HL-60 (cell line): Measurements from ENCODE around the gene LSM12.

Source experiments
- DNase-seq, 2 experiments: peaks; one replicate each; pipeline ENCODE4 v3.0.0-alpha.2; 2010 to 2020; ENCODE audit warnings: low read depth in 1 of 2, low spot score in 1 of 2
- H3K27ac ChIP-seq: fragments of 250-450 bp; sonication (Bioruptor Pico); replicated peaks from 2 replicates; pipeline ENCODE4 v1.5.1; 2020; ENCODE audit warnings: mild to moderate bottlenecking, moderate library complexity
- H3K27me3 ChIP-seq: fragments of 250-450 bp; sonication (Bioruptor Pico); 2 replicates; pipeline ENCODE4 v1.5.1; 2021; ENCODE audit warnings: mild to moderate bottlenecking, moderate library complexity; ENCODE audit not compliant: insufficient read depth, poor library complexity, severe bottlenecking
- H3K4me3 ChIP-seq: replicated peaks from 2 replicates; pipeline ENCODE4 v1.5.1; 2011; ENCODE audit warnings: mild to moderate bottlenecking, control low read depth, low read length; ENCODE audit not compliant: insufficient read depth
- GABPA ChIP-seq: IDR thresholded peaks from 2 replicates; pipeline ENCODE4 v1.6.1; 2012; ENCODE audit warnings: low read depth
- POLR2AphosphoS5 ChIP-seq: IDR thresholded peaks from 2 replicates; pipeline ENCODE4 v1.6.1; 2012; ENCODE audit warnings: low read depth
- SPI1 ChIP-seq: IDR thresholded peaks from 2 replicates; pipeline ENCODE4 v1.6.1; 2012; ENCODE audit warnings: low read depth, mild to moderate bottlenecking, borderline replicate concordance
- TF ChIP-seq, protein P1 (sequence below): IDR thresholded peaks from one replicate; pipeline ENCODE4 v1.5.1; 2011; ENCODE audit warnings: low read length, control low read depth, inconsistent platforms; ENCODE audit not compliant: insufficient read depth
- TF ChIP-seq, protein P2 (sequence below): IDR thresholded peaks from 2 replicates; pipeline ENCODE4 v1.6.1; 2012; ENCODE audit warnings: low read depth; ENCODE audit not compliant: insufficient replicate concordance

Gene LSM12

DNA sequence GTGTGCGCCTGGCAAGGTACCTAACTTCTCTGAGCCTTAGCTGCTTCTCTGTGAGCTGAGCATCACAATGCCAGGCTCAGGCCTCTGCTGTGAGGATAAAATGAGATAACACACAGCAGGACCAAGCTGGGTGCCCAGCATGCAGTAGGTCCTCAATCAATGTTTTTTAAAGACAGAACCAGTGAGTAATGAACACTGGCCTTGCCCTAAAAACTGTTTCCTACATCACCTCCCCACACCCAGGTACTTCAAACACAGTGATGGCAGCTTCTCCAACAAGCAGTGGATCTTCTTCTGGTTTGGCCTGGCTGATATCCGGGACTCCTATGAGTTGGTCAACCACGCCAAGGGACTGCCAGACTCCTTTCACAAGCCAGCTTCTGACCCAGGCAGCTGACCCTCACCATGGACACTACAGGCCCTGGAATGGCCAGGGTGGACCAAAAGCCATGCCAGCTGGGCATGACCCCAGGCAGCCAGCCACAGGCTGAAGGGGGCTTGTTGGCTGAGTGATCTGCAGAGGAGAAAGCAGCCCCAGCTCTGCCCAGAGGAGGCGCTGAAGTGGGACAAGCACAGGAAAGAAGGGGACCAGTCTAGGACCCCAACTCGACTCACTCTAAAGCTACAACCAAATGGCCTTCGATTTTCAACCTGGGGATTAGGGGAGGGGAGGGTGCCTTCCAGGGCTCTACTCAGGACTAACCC, 58.1 kb downstream of the LSM12 start:
- TF ChIP-seq, protein P1, sequence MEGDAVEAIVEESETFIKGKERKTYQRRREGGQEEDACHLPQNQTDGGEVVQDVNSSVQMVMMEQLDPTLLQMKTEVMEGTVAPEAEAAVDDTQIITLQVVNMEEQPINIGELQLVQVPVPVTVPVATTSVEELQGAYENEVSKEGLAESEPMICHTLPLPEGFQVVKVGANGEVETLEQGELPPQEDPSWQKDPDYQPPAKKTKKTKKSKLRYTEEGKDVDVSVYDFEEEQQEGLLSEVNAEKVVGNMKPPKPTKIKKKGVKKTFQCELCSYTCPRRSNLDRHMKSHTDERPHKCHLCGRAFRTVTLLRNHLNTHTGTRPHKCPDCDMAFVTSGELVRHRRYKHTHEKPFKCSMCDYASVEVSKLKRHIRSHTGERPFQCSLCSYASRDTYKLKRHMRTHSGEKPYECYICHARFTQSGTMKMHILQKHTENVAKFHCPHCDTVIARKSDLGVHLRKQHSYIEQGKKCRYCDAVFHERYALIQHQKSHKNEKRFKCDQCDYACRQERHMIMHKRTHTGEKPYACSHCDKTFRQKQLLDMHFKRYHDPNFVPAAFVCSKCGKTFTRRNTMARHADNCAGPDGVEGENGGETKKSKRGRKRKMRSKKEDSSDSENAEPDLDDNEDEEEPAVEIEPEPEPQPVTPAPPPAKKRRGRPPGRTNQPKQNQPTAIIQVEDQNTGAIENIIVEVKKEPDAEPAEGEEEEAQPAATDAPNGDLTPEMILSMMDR, result no peak
- TF ChIP-seq SPI1 (no peak), GABPA (no peak), POLR2AphosphoS5 (no peak)
- TF ChIP-seq, protein P2, sequence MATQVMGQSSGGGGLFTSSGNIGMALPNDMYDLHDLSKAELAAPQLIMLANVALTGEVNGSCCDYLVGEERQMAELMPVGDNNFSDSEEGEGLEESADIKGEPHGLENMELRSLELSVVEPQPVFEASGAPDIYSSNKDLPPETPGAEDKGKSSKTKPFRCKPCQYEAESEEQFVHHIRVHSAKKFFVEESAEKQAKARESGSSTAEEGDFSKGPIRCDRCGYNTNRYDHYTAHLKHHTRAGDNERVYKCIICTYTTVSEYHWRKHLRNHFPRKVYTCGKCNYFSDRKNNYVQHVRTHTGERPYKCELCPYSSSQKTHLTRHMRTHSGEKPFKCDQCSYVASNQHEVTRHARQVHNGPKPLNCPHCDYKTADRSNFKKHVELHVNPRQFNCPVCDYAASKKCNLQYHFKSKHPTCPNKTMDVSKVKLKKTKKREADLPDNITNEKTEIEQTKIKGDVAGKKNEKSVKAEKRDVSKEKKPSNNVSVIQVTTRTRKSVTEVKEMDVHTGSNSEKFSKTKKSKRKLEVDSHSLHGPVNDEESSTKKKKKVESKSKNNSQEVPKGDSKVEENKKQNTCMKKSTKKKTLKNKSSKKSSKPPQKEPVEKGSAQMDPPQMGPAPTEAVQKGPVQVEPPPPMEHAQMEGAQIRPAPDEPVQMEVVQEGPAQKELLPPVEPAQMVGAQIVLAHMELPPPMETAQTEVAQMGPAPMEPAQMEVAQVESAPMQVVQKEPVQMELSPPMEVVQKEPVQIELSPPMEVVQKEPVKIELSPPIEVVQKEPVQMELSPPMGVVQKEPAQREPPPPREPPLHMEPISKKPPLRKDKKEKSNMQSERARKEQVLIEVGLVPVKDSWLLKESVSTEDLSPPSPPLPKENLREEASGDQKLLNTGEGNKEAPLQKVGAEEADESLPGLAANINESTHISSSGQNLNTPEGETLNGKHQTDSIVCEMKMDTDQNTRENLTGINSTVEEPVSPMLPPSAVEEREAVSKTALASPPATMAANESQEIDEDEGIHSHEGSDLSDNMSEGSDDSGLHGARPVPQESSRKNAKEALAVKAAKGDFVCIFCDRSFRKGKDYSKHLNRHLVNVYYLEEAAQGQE, result no peak
- DNase-seq, result no peak

DNA sequence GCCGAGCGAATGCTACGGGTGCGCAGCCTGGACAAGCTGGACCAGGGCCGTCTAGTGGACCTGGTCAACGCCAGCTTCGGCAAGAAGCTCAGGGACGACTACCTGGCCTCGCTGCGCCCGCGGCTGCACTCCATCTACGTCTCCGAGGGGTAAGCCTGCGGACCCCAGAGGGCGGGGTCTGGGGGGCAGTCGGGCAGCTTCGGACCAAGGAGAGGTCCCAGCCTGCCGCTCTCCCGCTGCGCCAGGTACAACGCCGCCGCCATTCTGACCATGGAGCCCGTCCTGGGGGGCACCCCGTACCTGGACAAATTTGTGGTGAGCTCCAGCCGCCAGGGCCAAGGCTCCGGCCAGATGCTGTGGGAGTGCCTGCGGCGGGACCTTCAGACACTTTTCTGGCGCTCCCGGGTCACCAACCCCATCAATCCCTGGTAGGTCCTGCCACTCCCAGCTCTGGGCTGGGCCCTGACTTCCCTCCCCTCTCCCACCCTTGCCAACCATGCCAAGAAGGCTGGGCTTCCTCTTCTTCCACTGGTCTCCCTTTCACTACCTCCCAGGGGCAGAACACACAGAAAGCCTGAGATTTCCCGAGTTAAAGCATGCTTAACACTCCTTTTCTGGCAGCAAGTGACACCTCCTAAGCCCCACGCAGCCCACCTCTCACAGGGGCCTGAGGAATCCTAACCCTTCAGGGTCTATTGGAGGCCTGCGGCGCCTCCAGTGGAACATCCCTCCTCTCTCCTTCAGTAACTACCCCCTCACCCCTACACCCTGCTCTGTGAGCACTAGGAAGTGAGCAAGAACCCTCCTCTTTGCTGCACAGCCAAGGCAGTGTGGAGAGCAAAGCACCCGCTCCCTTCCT, 58.9 kb downstream of the LSM12 start:
- Histone ChIP-seq H3K4me3 (peak overlapping the region; percentile 49), H3K27ac (no peak overlapping the region), H3K27me3 (peaks cover 39% of the 10 kb centered on the region)
- DNase-seq, result no peak
- TF ChIP-seq, protein P1, result no peak
- TF ChIP-seq SPI1, result no peak
- TF ChIP-seq, protein P2, result no peak
- TF ChIP-seq GABPA, result peak; percentile 6; the same call in 1 of the 2 replicates

More for the DNA sequence above, 58.1 kb downstream of the LSM12 start:
- H3K27ac ChIP-seq, result no peak overlapping the region
- peaks cover 33% of the 10 kb centered on the region for H3K27me3 ChIP-seq
- H3K4me3 ChIP-seq, result no peak overlapping the region

DNA sequence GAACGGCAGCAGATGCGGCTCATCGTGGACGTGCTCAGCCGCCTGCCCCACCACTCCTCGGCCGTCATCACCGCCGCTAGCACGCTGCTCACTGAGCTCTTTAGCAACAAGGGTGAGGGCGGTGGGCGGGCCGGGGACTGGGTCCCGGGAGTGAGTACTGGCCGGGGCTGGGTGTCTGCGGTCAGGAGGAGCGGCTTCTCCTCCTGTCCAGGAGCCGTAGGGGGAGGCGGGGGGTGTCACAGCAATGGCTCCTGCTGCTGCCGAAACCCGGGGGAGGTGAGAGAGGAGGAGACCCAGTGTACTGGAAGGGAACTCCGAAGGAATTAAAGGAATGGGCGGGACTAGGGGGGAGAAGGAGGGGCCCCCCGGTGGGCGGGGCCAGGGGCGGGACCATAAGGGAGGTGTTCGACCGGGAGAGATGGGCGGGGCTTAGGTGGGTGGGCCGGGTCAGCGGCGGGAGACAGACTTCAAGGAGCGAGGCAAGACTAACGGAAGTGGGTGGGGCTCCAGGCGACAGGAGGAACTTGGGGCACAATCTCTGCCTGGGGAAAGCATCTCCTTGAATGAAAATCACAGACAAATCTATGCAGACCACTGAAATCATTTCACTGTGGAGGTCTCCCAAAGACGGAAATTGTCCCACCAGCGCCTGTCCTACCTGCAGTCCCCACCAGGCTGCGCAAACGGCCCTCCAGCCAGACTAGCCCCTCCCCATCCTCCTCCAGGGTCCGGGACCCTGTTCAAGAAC, 59.7 kb downstream of the LSM12 start:
- H3K27me3 ChIP-seq, result peaks cover 39% of the 10 kb centered on the region
- peak; percentile 93 to 98 for DNase-seq
- TF ChIP-seq POLR2AphosphoS5, result no peak
- TF ChIP-seq GABPA, result peak; percentile 41; the same call in 1 of the 2 replicates
- TF ChIP-seq, protein P2, result no peak
- peak; percentile 60; the same call in 1 of the 2 replicates for TF ChIP-seq SPI1
- TF ChIP-seq, protein P1, result no peak
- peak overlapping the region; percentile 49 for H3K4me3 ChIP-seq
- H3K27ac ChIP-seq, result no peak overlapping the region
